HepG2 (cell line): Measurements from ENCODE around the gene DOK1. TPM values are rescaled to one million over a fixed set of nuclear protein-coding genes. Genes with fewer than 3 reads are reported as not detected.

ENCODE experiments used
- ATAC-seq: fragments of 200-7000 bp; cut with Tn5 transposase; 3 replicates; pipeline ENCODE4 v1.9.1; 2020; ENCODE audit warnings: mild to moderate bottlenecking, moderate library complexity
- BruUV-seq: library from RNA; stranded (reverse); fragments of 400-500 nt; replicated peaks from 2 replicates; lab custom pipeline; 2021; lab: Mats Ljungman, UMichigan
- CTCF ChIA-PET: fragments of 300-600 bp; formaldehyde crosslinking; extraction: SDS; loops from one replicate; lab custom pipeline; 2021; ENCODE audit warnings: low total read pairs, inconsistent platforms, low intra/inter-chr PET ratio; lab: Yijun Ruan, JAX
- POLR2A ChIA-PET: fragments of 350-600 bp; sonication (Branson Sonifier 250); formaldehyde crosslinking; loops from one replicate; lab custom pipeline; 2020; ENCODE audit warnings: antibody characterized with exemption, inconsistent platforms; lab: Yijun Ruan, JAX
- DNase-seq: peaks from one replicate; pipeline ENCODE4 v3.0.0-alpha.2; 2015; ENCODE audit warnings: low spot score
- FAIRE-seq: peaks from 3 replicates; lab custom pipeline; 2011; peaks lifted over from hg19 to GRCh38; lab: Jason Lieb, UNC
- H2AFZ ChIP-seq: one replicate; pipeline ENCODE4 v1.6.1; 2011; ENCODE audit warnings: low read length, inconsistent platforms
- H3K27ac ChIP-seq: fragments of 300-600 bp; 3 replicates; pipeline ENCODE4 v1.8.0; 2011; ENCODE audit warnings: mixed run types, mild to moderate bottlenecking, mixed read lengths, low read length, inconsistent platforms; ENCODE audit not compliant: insufficient read depth; ENCODE audit errors: extremely low read length
- H3K27me3 ChIP-seq, 2 experiments: fragments of 200-600 bp in 1 of 2; 2 replicates in 1 of 2; 3 replicates in 1 of 2; pipeline versions ENCODE4 v1.6.0 to v1.8.0; 2011; ENCODE audit warnings: low read length in 2 of 2, mild to moderate bottlenecking in 2 of 2, moderate library complexity in 2 of 2, inconsistent platforms in 1 of 2; ENCODE audit not compliant: insufficient read depth in 2 of 2, control insufficient read depth in 1 of 2
- H3K36me3 ChIP-seq, 2 experiments: fragments of 200-600 bp in 1 of 2; replicated peaks in 1 of 2; 2 replicates in 1 of 2; 3 replicates in 1 of 2; pipeline versions ENCODE4 v1.5.1 to v1.8.0; 2011; ENCODE audit warnings: low read length in 2 of 2, inconsistent platforms in 1 of 2; ENCODE audit not compliant: insufficient read depth in 2 of 2, control insufficient read depth in 1 of 2
- H3K4me1 ChIP-seq: 2 replicates; pipeline ENCODE4 v1.5.1; 2012; ENCODE audit warnings: low read length, inconsistent platforms; ENCODE audit not compliant: insufficient read depth
- H3K4me2 ChIP-seq: 2 replicates; pipeline ENCODE4 v1.6.0; 2011; ENCODE audit warnings: low read depth, low read length, inconsistent platforms
- H3K4me3 ChIP-seq, 3 experiments: fragments of 200-600 bp in 1 of 3; sonication (generic), shearing (Covaris generic) in 1 of 3; replicated peaks in 1 of 3; 2 replicates each; pipeline ENCODE4 v1.5.1; 2011 to 2016; ENCODE audit warnings: low read length in 3 of 3, inconsistent platforms in 2 of 3, low read depth in 2 of 3, mild to moderate bottlenecking in 2 of 3, control low read depth in 1 of 3, mixed read lengths in 1 of 3; ENCODE audit not compliant: insufficient read depth in 1 of 3
- H3K79me2 ChIP-seq: one replicate; pipeline ENCODE4 v1.6.1; 2011; ENCODE audit warnings: low read length, inconsistent platforms; ENCODE audit not compliant: insufficient read depth
- H3K9ac ChIP-seq: 2 replicates; pipeline ENCODE4 v1.6.0; 2011; ENCODE audit warnings: mild to moderate bottlenecking, low read depth, low read length, inconsistent platforms; ENCODE audit not compliant: insufficient read depth
- H3K9me3 ChIP-seq: 2 replicates; pipeline ENCODE4 v1.5.1; 2012; ENCODE audit warnings: mild to moderate bottlenecking, low read length
- H4K20me1 ChIP-seq: 2 replicates; pipeline ENCODE4 v1.6.0; 2011; ENCODE audit warnings: inconsistent platforms, mild to moderate bottlenecking, low read length, moderate library complexity; ENCODE audit not compliant: insufficient read depth
- CBX5 ChIP-seq: sonication (generic); formaldehyde crosslinking; IDR thresholded peaks from 2 replicates; pipeline ENCODE4 v1.4.0; 2020; ENCODE audit warnings: missing genetic modification reagents, borderline replicate concordance
- GATAD1 ChIP-seq: IDR thresholded peaks from 2 replicates; pipeline ENCODE4 v1.6.1; 2016; ENCODE audit warnings: missing genetic modification reagents, missing compliant biosample characterization
- GFI1 ChIP-seq: sonication (generic); formaldehyde crosslinking; IDR thresholded peaks from 2 replicates; pipeline ENCODE4 v1.5.0; 2020; ENCODE audit warnings: missing genetic modification reagents, mild to moderate bottlenecking, borderline replicate concordance
- HIC2 ChIP-seq: sonication (generic); formaldehyde crosslinking; IDR thresholded peaks from 2 replicates; pipeline ENCODE4 v1.9.0; 2022; ENCODE audit warnings: low read depth, missing genetic modification reagents
- KDM5A ChIP-seq: fragments of 200-600 bp; sonication (generic); IDR thresholded peaks from 2 replicates; pipeline ENCODE4 v1.7.0; 2018; ENCODE audit warnings: antibody characterized with exemption, mild to moderate bottlenecking, low read length, borderline replicate concordance
- KLF11 ChIP-seq: IDR thresholded peaks from 2 replicates; pipeline ENCODE4 v1.6.1; 2016; ENCODE audit warnings: missing compliant biosample characterization
- MAX ChIP-seq: IDR thresholded peaks from 2 replicates; pipeline ENCODE4 v1.6.1; 2012; ENCODE audit warnings: inconsistent platforms
- PTBP1 ChIP-seq: fragments of 200-400 bp; formaldehyde crosslinking; IDR thresholded peaks from 2 replicates; pipeline ENCODE4 v1.6.1; 2018; ENCODE audit warnings: low read length, low read depth; ENCODE audit not compliant: poor library complexity, severe bottlenecking
- RNF2 ChIP-seq: fragments of 450-650 bp; conservative IDR thresholded peaks from 2 replicates; pipeline ENCODE4 v1.6.1; 2016; ENCODE audit warnings: low read depth
- SPEN ChIP-seq: sonication (generic); formaldehyde crosslinking; IDR thresholded peaks from 2 replicates; pipeline ENCODE4 v1.5.1; 2020; ENCODE audit warnings: low read depth, mild to moderate bottlenecking, missing genetic modification reagents
- YEATS2 ChIP-seq: sonication (generic); formaldehyde crosslinking; IDR thresholded peaks from 2 replicates; pipeline ENCODE4 v1.4.0; 2020; ENCODE audit warnings: missing genetic modification reagents, borderline replicate concordance
- ZFX ChIP-seq: sonication (generic); formaldehyde crosslinking; IDR thresholded peaks from 2 replicates; pipeline ENCODE4 v1.4.0; 2020; ENCODE audit warnings: mild to moderate bottlenecking, low read depth, missing genetic modification reagents, moderate library complexity
- ZKSCAN1 ChIP-seq: fragments of 150-350 bp; IDR thresholded peaks from 2 replicates; pipeline ENCODE4 v1.6.1; 2014; ENCODE audit warnings: low read length
- ZNF12 ChIP-seq: sonication (generic); formaldehyde crosslinking; IDR thresholded peaks from 2 replicates; pipeline ENCODE4 v1.5.0; 2020; ENCODE audit warnings: missing genetic modification reagents
- ZNF746 ChIP-seq: sonication (generic); formaldehyde crosslinking; IDR thresholded peaks from 2 replicates; pipeline ENCODE4 v1.8.0; 2022; ENCODE audit warnings: mild to moderate bottlenecking, missing genetic modification reagents
- ZNF780A ChIP-seq: sonication (generic); formaldehyde crosslinking; IDR thresholded peaks from 2 replicates; pipeline ENCODE4 v1.8.0; 2022; ENCODE audit warnings: mild to moderate bottlenecking, missing genetic modification reagents, moderate library complexity
- ZNF792 ChIP-seq: IDR thresholded peaks from 2 replicates; pipeline ENCODE4 v1.6.1; 2016
- ZSCAN5A ChIP-seq: sonication (generic); formaldehyde crosslinking; IDR thresholded peaks from 2 replicates; pipeline ENCODE4 v1.8.0; 2022; ENCODE audit warnings: mild to moderate bottlenecking, missing genetic modification reagents, borderline replicate concordance
- WGBS: methylation state at CpG from one replicate; pipeline ENCODE4 v1.1.6; 2017; ENCODE audit warnings: low lambda C conversion rate; 5-methylcytosine and 5-hydroxymethylcytosine counted together
- in situ Hi-C: cut with HindIII; loops from 2 replicates; pipeline ENCODE4 v1.10.0; 2017; ENCODE audit warnings: low pct_unique_long_range_greater_than_20kb; ENCODE audit not compliant: extremely low pct_ligation_motif_present
- intact Hi-C: fragments of 100-400 bp; cut with micrococcal nuclease; formaldehyde crosslinking; loops from one replicate; pipeline ENCODE4 v1.10.0; 2022; ENCODE audit not compliant: unreplicated experiment
- polyA plus RNA-seq, 8 experiments: library from polyadenylated mRNA; depleted of rRNA in 3 of 8; stranded (reverse) in 7 of 8; unstranded in 1 of 8; fragments of >200 nt; fragmentation: Illumina TruSeq in 4 of 8; extraction: Trizol in 4 of 8; gene quantifications; 2 replicates each; pipeline versions ENCODE4 v1.2.1 to v1.2.3, GENCODE V29; 2011 to 2016; ENCODE audit warnings: low read depth in 4 of 8, missing spikeins in 1 of 8, mixed read lengths in 1 of 8; ENCODE audit not compliant: insufficient read depth in 1 of 8
- total RNA-seq, 5 experiments: library from RNA; depleted of rRNA; stranded (reverse); fragments of >200 nt; fragmentation: Illumina TruSeq; extraction: Trizol; gene quantifications; 2 replicates each; pipeline ENCODE4 v1.2.3, GENCODE V29; 2016; ENCODE audit warnings: low read depth in 1 of 5

Gene DOK1
- total and polyA plus RNA-seq, 2 of the 13 experiments (the other 11 are each of a cell fraction or from before 2014, with no cell fraction given): 0.53 to 0.74 TPM

- peak; percentile 52 for TF ChIP-seq MAX
- TF ChIP-seq CBX5 (CRISPR knock-in tag): no peak
- no peak for TF ChIP-seq ZNF746 (CRISPR knock-in tag)
- no peak for TF ChIP-seq ZNF12
- TF ChIP-seq HIC2: no peak
- peak; percentile 82 for TF ChIP-seq ZFX (CRISPR knock-in tag)
- no peak for TF ChIP-seq YEATS2 (CRISPR knock-in tag)
- no peak for TF ChIP-seq PTBP1
- no peak for TF ChIP-seq KLF11
- no peak for TF ChIP-seq ZNF780A (CRISPR knock-in tag)
- TF ChIP-seq ZKSCAN1: no peak
These were observed 46.5 kb upstream of the DOK1 start (continued) for GRCh38 chr2:74507926-74508520.

- no peaks in the 10 kb centered on the region; a peak in 4 of 5 replicates for H3K36me3 ChIP-seq
- no peaks in the 10 kb centered on the region for H3K9me3 ChIP-seq
- ATAC-seq: no peak
- intact Hi-C loops: no loop called here
- H3K9ac ChIP-seq: no peak overlapping the region
- peaks cover 71% of the 10 kb centered on the region for H3K4me1 ChIP-seq
- H3K27ac ChIP-seq: no peak overlapping the region
- in situ Hi-C loops: no loop called here
- WGBS: 88% methylated on average over 4 of the region's 4 CpGs
- H3K27me3 ChIP-seq: no peaks in the 10 kb centered on the region; a peak in 1 of 5 replicates
- H3K79me2 ChIP-seq: peaks cover 16% of the 10 kb centered on the region
- no TSS peak for BruUV-seq
- no peak overlapping the region for H3K4me2 ChIP-seq
- no peak overlapping the region for H3K4me3 ChIP-seq
- no peaks in the 10 kb centered on the region for H4K20me1 ChIP-seq
- no peak for FAIRE-seq
- no peak for DNase-seq
- ChIA-PET POLR2A (interaction anchor here (0.8 to 16.5 kb wide), 9 partner anchors 8 to 311 kb away, joined by 3 to 795 read pairs (median 5); partner anchors contain the start of genes AUP1, CCDC142, DQX1 and HTRA2), CTCF (no interaction called here)
- H2AFZ ChIP-seq: no peak overlapping the region
- TF ChIP-seq RNF2: no peak
- TF ChIP-seq ZSCAN5A (CRISPR knock-in tag): no peak
- TF ChIP-seq KDM5A: no peak
- TF ChIP-seq GFI1 (CRISPR knock-in tag): no peak
- TF ChIP-seq GATAD1: no peak
- no peak for TF ChIP-seq SPEN (CRISPR knock-in tag)
- TF ChIP-seq ZNF792: no peak
These were observed 44.2 kb upstream of the DOK1 start for GRCh38 chr2:74510272-74510671.
